HUES6 (cell line): ENCODE measurements around the gene GSX2.

Experiments used
- H3K27ac ChIP-seq: 2 replicates; pipeline ENCODE4 v1.7.0; 2013; ENCODE audit warnings: low read depth, mild to moderate bottlenecking, low read length, inconsistent platforms
- H3K27me3 ChIP-seq: 2 replicates; pipeline ENCODE4 v1.6.1; 2013; ENCODE audit warnings: low read length; ENCODE audit not compliant: control insufficient read depth, insufficient read depth
- H3K36me3 ChIP-seq: 2 replicates; pipeline ENCODE4 v1.6.1; 2013; ENCODE audit warnings: low read length; ENCODE audit not compliant: control insufficient read depth, insufficient read depth
- H3K4me1 ChIP-seq: 2 replicates; pipeline ENCODE4 v1.6.1; 2013; ENCODE audit warnings: low read length; ENCODE audit not compliant: control insufficient read depth, insufficient read depth
- H3K4me3 ChIP-seq: 2 replicates; pipeline ENCODE4 v1.5.1; 2013; ENCODE audit warnings: low read depth, low read length
- H3K9ac ChIP-seq: one replicate; pipeline ENCODE4 v1.6.1; 2013; ENCODE audit warnings: mild to moderate bottlenecking, low read length
- H3K9me3 ChIP-seq: 2 replicates; pipeline ENCODE4 v1.6.1; 2013; ENCODE audit warnings: low read depth, low read length; ENCODE audit not compliant: control insufficient read depth, insufficient read depth

GSX2 gene

DNA sequence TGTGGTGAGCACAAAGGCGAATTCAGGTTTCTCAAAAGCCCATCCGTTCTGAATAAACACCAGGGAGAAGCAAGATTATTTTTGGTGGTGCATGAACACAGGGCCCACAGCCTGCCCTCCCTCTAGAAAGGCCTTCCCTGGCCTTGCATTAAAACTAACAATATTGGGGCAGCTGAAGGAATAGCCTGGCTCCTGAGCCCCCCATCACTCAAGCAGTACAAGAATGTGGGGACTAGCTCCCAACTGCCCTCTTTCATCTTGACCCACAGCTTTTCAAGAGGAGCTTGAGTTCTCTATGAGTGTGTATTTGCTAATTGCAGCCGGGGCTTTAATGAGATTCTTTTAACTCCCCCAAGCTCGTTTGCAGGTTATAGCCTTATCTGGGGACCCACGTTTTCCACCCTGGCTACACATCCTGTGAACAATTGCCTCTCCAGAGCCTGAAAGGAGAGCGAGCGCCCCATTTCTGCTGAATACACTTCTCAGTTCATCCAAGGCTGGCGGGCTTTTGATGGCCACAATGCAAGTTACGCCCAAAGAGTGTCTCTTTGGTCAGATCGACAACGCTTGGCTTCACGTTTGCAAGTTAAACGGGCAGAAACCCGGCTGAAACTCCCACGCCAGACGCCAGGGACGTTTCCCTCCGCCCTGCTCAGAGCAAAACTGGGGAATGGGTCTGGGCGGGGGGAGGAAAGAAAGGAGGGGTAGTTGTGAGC is 4.7 kb upstream of the GSX2 start:
- Histone ChIP-seq H3K36me3 (no peaks in the 10 kb centered on the region), H3K9me3 (no peaks in the 10 kb centered on the region), H3K4me3 (peak overlapping the region; percentile 49), H3K27ac (no peak overlapping the region), H3K4me1 (peaks cover 74% of the 10 kb centered on the region), H3K27me3 (peaks cover 100% of the 10 kb centered on the region), H3K9ac (no peak overlapping the region)

DNA sequence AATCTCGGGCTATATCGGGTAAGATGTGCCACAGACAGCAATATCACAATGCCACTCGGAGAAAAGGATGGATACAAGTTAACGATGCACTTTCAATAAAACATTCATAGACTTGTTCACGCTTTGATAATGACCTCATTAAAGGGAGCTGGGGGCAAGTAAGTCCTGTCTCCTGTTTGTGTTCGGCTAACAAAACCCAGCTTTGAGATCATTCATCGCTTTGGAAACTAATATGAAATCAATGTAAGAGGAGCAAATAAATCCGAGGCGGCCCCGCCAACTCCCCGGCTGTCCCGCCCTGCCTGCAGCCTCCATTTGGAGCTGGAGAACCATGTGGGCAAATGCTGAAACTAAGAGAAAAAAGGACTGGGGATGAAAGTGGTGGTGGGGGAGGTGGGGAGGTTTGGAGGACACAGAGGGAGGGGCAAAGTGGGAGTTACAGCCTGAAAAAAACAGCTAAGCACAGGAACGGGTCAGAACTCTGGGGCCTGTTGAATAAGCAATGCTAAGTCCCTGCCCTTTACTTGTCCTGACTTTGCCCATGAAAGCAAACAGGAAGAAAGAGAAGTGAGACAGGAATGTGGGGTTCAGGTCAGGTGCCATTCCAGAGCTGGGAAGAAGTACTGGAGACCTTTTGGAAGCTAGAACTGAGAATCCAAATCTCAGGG is 3.5 kb upstream of the GSX2 start:
- H3K4me3 ChIP-seq, result peak overlapping the region; percentile 25; the same call in 1 of the 2 replicates

DNA sequence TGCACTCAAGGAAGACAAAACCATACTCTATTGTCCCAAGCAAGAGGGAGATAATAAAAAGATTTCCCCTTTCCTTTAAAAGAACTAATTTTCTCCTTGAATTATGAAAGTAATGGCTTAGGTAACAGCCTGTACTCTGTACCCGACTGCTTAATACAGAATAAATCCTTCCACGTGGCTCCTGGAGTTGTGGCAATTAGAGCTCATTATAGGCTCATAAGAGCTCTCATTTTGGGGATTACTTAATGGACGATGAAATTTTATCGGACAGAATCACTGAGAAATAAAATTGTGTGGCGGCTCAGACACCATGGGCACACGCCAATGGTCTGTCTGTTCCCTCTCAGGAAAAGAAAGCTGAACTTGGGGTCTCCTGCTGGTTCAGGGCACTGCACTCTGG is 2.8 kb upstream of the GSX2 start:
- H3K27me3 ChIP-seq, result peaks cover 100% of the 10 kb centered on the region
- no peak overlapping the region for H3K4me3 ChIP-seq
- no peak overlapping the region for H3K9ac ChIP-seq
- H3K9me3 ChIP-seq, result no peaks in the 10 kb centered on the region
- no peak overlapping the region for H3K27ac ChIP-seq
- H3K4me1 ChIP-seq, result peaks cover 76% of the 10 kb centered on the region
- no peaks in the 10 kb centered on the region for H3K36me3 ChIP-seq

More for the DNA sequence above, 3.5 kb upstream of the GSX2 start:
- Histone ChIP-seq H3K9ac (no peak overlapping the region), H3K27me3 (peaks cover 100% of the 10 kb centered on the region), H3K4me1 (peaks cover 75% of the 10 kb centered on the region), H3K27ac (no peak overlapping the region), H3K9me3 (no peaks in the 10 kb centered on the region), H3K36me3 (no peaks in the 10 kb centered on the region)

GRCh38 chr4:54098375-54098774 is 1.6 kb upstream of the GSX2 start:
- peaks cover 73% of the 10 kb centered on the region for H3K4me1 ChIP-seq
- no peaks in the 10 kb centered on the region for H3K36me3 ChIP-seq
- H3K9me3 ChIP-seq, result no peaks in the 10 kb centered on the region
- H3K27me3 ChIP-seq, result peaks cover 100% of the 10 kb centered on the region
- H3K4me3 ChIP-seq, result peak overlapping the region; percentile 62; the same call in 1 of the 2 replicates
- no peak overlapping the region for H3K27ac ChIP-seq
- H3K9ac ChIP-seq, result no peak overlapping the region

GRCh38 chr4:54099287-54099747 is 646 bp upstream of the GSX2 start:
- Histone ChIP-seq H3K36me3 (no peaks in the 10 kb centered on the region), H3K27ac (no peak overlapping the region), H3K4me3 (peak overlapping the region; percentile 62), H3K4me1 (peaks cover 69% of the 10 kb centered on the region), H3K9me3 (no peaks in the 10 kb centered on the region), H3K27me3 (peaks cover 100% of the 10 kb centered on the region), H3K9ac (no peak overlapping the region)

GRCh38 chr4:54100595-54101189 is 729 bp downstream of the GSX2 start:
- H3K9ac ChIP-seq, result no peak overlapping the region
- H3K4me3 ChIP-seq, result peak overlapping the region; percentile 62
- no peaks in the 10 kb centered on the region for H3K36me3 ChIP-seq
- peaks cover 65% of the 10 kb centered on the region for H3K4me1 ChIP-seq
- H3K27ac ChIP-seq, result no peak overlapping the region
- H3K9me3 ChIP-seq, result no peaks in the 10 kb centered on the region
- peaks cover 100% of the 10 kb centered on the region for H3K27me3 ChIP-seq

DNA sequence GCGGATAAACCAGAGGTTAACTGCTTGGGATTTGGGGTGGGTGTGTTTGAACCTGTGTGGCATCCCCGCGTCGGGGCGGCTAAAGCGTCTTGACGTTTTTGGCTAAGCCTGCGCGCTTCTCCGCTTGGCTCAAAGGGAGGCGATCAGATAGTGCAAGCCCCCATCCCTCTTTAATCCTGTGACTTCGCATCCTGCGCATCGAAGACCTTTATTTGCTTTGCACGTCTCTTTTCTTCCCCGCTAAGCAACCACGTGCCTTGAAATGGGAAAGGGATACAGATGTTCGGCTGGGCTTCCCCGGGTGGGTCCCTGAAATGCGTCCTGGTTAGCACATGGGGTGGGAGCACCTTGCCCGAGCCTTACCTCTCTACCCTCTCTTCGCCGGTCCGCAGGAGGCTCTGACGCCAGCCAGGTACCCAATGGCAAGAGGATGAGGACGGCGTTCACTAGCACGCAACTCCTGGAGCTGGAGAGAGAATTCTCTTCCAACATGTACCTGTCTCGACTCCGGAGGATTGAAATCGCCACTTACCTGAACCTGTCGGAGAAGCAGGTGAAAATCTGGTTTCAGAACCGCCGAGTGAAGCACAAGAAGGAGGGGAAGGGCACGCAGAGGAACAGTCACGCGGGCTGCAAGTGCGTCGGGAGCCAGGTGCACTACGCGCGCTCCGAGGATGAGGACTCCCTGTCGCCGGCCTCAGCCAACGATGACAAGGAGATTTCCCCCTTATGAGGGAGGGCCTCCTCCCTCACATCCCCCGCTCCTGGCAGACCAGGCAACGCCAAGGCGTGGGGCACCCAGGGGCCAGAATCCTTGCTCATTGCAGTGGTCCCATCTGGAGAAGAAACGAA is 1.5 kb downstream of the GSX2 start:
- Histone ChIP-seq H3K4me3 (peak overlapping the region; percentile 62), H3K36me3 (no peaks in the 10 kb centered on the region), H3K27ac (no peak overlapping the region), H3K27me3 (peaks cover 100% of the 10 kb centered on the region), H3K9ac (no peak overlapping the region), H3K4me1 (peaks cover 59% of the 10 kb centered on the region), H3K9me3 (no peaks in the 10 kb centered on the region)

- peaks cover 100% of the 10 kb centered on the region for H3K27me3 ChIP-seq
- H3K9ac ChIP-seq, result no peak overlapping the region
- peaks cover 62% of the 10 kb centered on the region for H3K4me1 ChIP-seq
- no peaks in the 10 kb centered on the region for H3K9me3 ChIP-seq
- no peak overlapping the region for H3K27ac ChIP-seq
- no peak overlapping the region for H3K4me3 ChIP-seq
- no peaks in the 10 kb centered on the region for H3K36me3 ChIP-seq
These were observed 2.7 kb downstream of the GSX2 start for GRCh38 chr4:54102531-54103106.

GRCh38 chr4:54103190-54103574 is 3.2 kb downstream of the GSX2 start:
- peaks cover 60% of the 10 kb centered on the region for H3K4me1 ChIP-seq

GRCh38 chr4:54104907-54105306 is 4.9 kb downstream of the GSX2 start:
- Histone ChIP-seq H3K9ac (no peak overlapping the region), H3K27me3 (peaks cover 100% of the 10 kb centered on the region), H3K4me1 (peaks cover 60% of the 10 kb centered on the region), H3K9me3 (no peaks in the 10 kb centered on the region), H3K27ac (no peak overlapping the region), H3K36me3 (no peaks in the 10 kb centered on the region), H3K4me3 (no peak overlapping the region)

More at GRCh38 chr4:54103190-54103574, 3.2 kb downstream of the GSX2 start:
- Histone ChIP-seq H3K9me3 (no peaks in the 10 kb centered on the region), H3K27me3 (peaks cover 100% of the 10 kb centered on the region), H3K9ac (peak overlapping the region; percentile 8), H3K36me3 (no peaks in the 10 kb centered on the region), H3K27ac (no peak overlapping the region), H3K4me3 (peak overlapping the region; percentile 35)
